GM21381 (cell line): ENCODE data around the gene LYRM1.
"Not testable (repeated sequence)": the region's sequence is repeated elsewhere in the genome, so short reads cannot be mapped to it uniquely, and the experiment has no call there.

ENCODE experiments used
- ATAC-seq: cut with Tn5 transposase; IDR thresholded peaks from one replicate; pipeline ENCODE4 v1.9.1; 2021; ENCODE audit warnings: mild to moderate bottlenecking, moderate library complexity; ENCODE audit not compliant: unreplicated experiment

LYRM1 gene

GRCh38 chr16:20931066-20931600 lies 30.6 kb downstream of the LYRM1 start:
- no peak for ATAC-seq

- ATAC-seq: no peak
Measured at GRCh38 chr16:20933589-20933988, 33.0 kb downstream of the LYRM1 start.

DNA sequence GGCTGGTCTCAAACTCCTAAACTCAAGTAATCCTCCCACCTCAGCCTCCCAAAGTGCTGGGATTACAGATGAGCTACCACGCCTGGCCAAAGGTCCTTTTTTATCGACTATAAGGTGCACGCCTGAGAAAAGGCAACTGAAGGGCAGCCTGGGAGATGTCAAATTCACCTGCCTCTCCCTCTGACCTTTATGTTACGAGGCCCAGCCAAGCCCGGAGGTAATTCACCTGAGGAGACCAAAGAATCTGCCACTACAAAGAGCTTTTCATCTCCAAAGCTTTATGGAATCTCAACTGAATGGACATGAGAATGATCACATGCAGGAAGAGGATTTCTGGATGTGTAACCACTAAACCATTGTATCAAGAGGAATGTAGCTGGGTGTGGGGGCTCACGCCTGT lies 37.2 kb downstream of the LYRM1 start:
- no peak for ATAC-seq

DNA sequence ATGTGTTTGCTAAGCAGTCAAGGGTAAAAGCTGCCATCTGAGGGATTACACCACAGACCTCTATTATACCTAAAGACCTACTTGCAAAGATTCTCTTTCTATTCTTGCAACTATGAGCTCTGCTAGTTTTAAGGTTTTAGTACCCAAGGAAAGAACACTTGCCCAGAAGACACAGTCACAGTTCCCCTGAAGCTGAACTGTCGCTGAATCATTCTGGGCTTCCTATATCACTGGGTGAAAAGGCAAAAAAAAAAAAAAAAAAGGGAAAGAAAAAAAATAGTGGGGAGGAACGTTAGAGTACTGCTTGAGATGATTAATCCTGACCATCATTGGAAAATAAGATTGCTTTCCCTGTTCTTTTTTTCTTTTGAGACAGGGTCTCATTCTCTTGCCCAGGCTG lies 37.9 kb downstream of the LYRM1 start:
- no peak for ATAC-seq

DNA sequence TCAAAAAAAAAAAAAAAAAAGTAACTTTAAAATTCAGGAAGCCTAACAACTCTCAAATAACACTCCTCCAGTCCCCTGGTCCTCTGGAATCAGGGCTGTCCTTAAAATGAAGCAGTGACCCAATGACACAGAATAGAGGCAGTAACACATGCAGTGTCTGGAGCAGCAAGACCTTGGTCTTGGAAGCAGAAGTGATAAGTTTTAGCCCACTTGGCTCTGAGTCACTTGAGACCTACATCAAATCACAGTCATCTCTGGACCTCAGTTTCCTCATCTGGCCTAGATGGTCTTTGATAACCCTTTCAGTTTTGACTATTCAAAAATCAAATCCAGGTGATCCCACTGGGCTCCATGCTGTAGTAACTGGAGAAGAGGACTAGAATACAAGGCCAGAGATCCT lies 39.0 kb downstream of the LYRM1 start:
- no peak for ATAC-seq

- ATAC-seq: no peak
Measured at GRCh38 chr16:20940871-20941635, 40.5 kb downstream of the LYRM1 start.

- ATAC-seq: no peak
Measured at GRCh38 chr16:20941636-20941926, 41.0 kb downstream of the LYRM1 start.

GRCh38 chr16:20942256-20942655 lies 41.7 kb downstream of the LYRM1 start:
- ATAC-seq: no peak

GRCh38 chr16:20944861-20945574 lies 44.4 kb downstream of the LYRM1 start:
- no peak for ATAC-seq

GRCh38 chr16:20945575-20945875 lies 45.0 kb downstream of the LYRM1 start:
- not testable (repeated sequence) for ATAC-seq

- ATAC-seq: no peak
Measured at GRCh38 chr16:20946015-20946629, 45.6 kb downstream of the LYRM1 start.

GRCh38 chr16:20948444-20948843 lies 47.9 kb downstream of the LYRM1 start:
- no peak for ATAC-seq

DNA sequence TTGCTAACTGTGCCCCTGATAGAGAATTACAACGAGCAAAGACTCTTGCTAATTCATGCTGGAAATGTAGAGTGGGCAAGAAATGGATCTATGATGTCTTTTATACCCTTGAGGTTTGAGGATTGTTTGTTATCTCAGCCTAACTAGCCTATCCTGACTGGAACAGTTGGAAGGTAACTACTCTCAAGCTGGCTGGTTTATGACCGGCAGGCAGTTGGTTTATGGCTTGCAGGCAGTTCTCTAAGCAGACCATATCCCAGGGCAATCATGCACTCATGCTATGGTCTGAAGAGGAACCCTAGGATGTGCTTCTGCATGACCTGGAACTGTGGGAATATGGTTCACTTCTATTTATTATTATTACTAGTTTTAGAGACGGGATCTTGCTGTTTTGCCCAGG lies 49.1 kb downstream of the LYRM1 start:
- ATAC-seq: no peak

DNA sequence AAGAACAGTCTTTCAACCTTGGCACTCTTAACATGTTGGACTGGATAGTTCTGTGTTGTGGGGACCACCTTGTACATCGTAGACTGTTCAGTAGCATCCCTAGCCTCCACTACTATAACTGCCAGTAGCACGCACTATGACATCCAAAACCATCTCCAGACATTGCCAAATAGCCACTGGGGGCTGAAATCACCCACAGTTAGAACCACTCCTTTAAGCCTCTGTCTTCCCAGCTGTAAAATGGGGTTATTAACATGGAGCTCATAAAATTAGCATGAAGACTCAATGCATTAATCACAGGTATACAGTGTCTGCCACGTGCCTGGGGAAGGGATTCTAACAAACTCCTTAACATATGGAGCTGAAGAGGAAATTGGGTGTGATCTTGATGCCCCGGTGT lies 49.7 kb downstream of the LYRM1 start:
- ATAC-seq: no peak

DNA sequence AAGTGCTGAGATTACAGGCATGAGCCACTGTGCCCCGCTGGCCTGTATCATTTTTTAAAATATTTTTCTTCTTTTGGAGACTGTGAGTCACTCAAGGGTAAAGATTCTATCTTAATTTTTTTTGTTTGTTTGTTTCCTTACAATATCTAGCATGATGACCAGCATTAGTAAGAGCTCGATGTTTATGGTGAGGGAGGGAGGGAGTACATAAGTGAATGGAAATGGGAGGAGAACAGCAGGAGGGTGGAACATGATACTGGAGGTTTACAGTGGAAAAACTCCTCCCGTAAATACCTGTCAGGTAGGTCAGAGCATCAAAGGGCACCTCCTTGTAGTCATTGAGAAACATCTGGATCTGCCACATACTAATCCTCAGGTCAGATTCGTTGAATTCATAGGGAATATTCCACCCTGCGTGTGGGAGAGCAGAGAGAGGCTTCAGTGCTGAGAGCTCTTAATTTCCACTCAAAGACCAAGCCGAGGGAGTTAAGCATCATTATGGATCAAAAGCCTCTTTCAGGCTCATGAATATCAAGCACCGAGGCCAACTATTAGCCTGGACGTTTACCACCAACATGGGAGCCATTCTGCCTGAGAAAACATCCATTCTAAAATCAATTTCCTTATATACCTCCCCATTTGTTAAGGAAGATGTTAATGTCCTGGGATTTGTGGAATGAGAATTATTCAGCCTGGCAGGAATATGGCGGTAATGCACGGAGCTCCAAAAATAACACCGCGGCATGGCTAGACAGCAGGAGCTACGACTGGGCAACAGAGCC lies 51.8 kb downstream of the LYRM1 start:
- no peak for ATAC-seq

DNA sequence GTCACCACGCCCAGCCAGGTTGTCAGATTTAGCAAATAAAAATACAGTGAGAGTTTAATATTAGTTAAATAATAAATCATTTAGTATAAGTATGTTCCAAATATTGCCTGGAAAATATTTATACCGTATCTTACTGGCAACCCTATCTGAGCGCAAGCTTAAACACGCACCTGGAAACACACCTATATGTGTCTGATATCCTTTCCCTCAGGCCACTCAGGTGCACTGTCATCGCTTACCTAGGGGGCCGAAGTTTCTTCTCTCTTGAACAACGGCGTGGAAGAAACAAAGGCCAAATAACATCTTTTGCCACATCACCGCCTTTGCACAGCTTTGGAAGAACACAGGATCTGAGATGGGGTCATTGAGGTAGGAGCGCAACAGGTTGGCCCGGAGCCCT lies 54.0 kb downstream of the LYRM1 start:
- ATAC-seq: no peak

DNA sequence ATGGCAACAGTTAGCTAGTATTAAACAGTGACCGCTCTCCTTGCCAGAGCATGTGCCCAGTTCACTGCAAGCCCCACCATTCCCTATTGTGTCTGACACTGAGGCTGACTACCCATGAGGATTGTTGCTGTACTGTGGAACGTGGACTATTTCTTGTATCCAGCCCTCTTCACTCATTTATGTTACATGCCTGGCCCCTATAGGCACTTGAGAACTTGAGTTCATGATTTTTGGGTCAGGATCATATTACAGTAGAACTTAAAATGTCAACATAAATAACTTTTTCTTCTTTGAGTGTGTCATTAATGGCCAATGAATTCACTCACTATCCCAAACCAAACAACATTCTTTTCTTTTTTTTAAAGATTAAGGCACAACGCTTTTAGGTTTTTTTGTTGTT lies 55.7 kb downstream of the LYRM1 start:
- ATAC-seq: no peak

DNA sequence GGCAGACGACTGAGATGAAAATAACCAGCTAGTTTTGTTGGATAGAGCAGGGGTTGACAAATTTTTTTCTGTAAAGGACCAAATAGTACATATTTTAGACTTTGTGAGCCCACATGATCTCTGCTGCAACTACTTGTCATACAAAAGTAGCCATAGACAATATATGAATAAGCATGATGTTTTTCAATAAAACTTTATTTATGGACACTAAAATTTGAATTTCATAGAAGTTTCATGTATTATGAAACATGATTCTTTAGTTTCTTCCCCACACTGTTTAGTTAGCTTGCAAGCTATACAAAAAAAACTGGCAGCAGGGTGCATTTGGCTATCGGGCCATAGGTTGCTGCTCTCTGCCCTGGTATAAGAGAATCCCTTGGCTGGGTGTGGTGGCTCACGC lies 56.6 kb downstream of the LYRM1 start:
- ATAC-seq: no peak

DNA sequence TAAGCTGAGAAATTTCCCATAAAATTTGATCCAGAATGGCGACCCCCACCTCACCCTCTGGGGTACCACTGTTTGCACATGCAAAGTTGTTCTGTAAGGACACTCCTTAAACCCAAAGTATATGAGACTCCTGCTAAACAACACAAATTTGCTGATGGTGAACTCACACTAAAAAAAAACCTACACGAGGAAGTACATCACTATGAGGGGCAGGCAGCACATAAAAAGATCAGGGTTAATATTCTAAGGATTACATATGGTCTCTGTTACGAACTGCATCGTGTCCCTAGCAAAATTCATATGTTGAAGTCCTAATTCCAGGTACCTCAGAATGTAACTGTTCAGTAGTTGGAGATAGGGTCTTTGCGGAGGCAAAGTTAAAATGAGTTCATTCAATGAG lies 60.3 kb downstream of the LYRM1 start:
- no peak for ATAC-seq

- ATAC-seq: no peak
Measured at GRCh38 chr16:20968765-20969164, 68.2 kb downstream of the LYRM1 start.

- ATAC-seq: no peak
Measured at GRCh38 chr16:20969386-20969785, 68.8 kb downstream of the LYRM1 start.
